Measurements from ENCODE around the gene DYNC2I2. TPM values are rescaled to one million over a fixed set of nuclear protein-coding genes. Genes with fewer than 3 reads are reported as not detected.

DYNC2I2 gene
- total and polyA plus RNA-seq, 2 donors (not counting 3 experiments of a cell fraction or from before 2014, with no cell fraction given), result 73.6 to 82.6 TPM

DNA sequence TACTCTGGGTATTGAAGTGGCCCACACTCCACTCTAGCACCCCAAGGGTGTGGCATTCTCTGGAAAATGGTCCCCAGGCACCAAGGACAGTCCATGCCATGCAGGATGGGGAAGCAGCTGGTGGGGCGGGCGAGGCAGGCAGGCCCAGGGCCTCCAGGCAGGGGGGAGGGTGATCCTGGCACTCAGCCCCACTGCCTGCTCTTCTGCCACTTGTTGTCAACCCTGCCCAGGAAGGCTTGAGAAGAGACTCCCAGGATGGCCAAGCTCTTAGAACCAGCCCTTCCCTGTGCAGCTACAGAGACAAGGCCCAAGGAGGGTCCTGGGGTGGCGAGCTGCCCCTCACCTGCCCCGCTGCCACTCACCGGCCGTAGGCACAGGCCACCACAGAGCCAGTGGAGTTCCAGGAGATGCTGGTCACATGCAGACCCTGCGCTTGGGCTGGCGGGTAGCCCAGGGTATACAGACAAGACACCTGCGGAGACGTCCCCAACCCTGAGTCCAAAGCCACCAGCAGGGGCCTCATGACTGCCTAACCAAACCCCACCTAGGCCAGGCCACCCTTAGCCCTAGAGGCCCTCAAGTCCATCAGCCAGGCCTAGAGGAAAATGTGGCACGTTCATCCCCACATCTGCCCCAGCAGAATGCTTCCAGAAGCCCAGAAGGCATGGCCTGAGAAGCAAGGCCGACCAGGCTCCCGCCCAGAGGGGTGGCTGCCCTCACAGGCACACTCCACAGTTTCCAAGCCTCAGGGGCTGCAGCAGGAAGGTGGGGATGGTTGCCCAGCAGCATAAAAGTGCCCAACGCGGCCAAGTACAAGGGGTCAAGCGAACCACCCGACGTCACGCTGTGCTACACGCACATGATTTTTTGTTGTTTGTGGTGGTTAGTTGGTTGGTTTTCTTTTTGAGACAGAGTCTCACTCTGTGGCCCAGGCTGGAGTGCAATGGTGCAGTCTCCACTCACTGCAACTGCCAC is 19.8 kb downstream of the DYNC2I2 start:
- no peaks in the 10 kb centered on the region for H3K9me3 ChIP-seq (replicated peaks; ENCODE audit: control insufficient read depth, insufficient read depth, low read length)
- dilution Hi-C loops (cut with MboI; ENCODE audit: extremely low pct_ligation_motif_present, low sequenced_read_pairs), result no loop called here
- peaks cover 11% of the 10 kb centered on the region for H3K4me1 ChIP-seq (ENCODE audit: control insufficient read depth, extremely low read depth, insufficient read depth, low read length)
- H3K79me2 ChIP-seq (ENCODE audit: control insufficient read depth, insufficient read depth, low read length), result no peaks in the 10 kb centered on the region
- ChIA-PET CTCF (interaction anchor here (2.3 to 3.1 kb wide), 2 partner anchors 18 to 65 kb away, joined by 6 to 18 read pairs; partner anchors contain the start of gene PKN3), POLR2A (no interaction called here)
- no peak overlapping the region for H3K27ac ChIP-seq (ENCODE audit: insufficient read depth, low read depth, low read length)
- DNase-seq (ENCODE audit: low read depth, low spot score) (no peak), FAIRE-seq (no peak)
- no TSS peak for BruUV-seq (replicated peaks)
- H2AFZ ChIP-seq (ENCODE audit: low read depth, low read length), result no peak overlapping the region
- H3K36me3 ChIP-seq (ENCODE audit: control insufficient read depth in 2 of 2, extremely low read depth in 1 of 2, insufficient read depth in 2 of 2, low read length in 2 of 2), result peaks cover 17 to 30% of the 10 kb centered on the region in 2 experiments
- no peak overlapping the region for H3K9ac ChIP-seq (replicated peaks; ENCODE audit: extremely low read depth, insufficient read depth, low read length)
- intact Hi-C loops (cut with micrococcal nuclease), result loop anchor here (5.0 kb wide), 1 partner anchor 180 kb away; the partner anchor contains the start of gene ENDOG
- no peaks in the 10 kb centered on the region for H4K20me1 ChIP-seq (replicated peaks; ENCODE audit: control insufficient read depth, extremely low read depth, insufficient read depth, low read length)
- H3K9me1 ChIP-seq (replicated peaks; ENCODE audit: control insufficient read depth, extremely low read depth, insufficient read depth, low read length), result no peaks in the 10 kb centered on the region
- TF ChIP-seq MYC (IDR thresholded peaks at IDR 0.05; ENCODE audit: low read depth, low read length), result no peak
- TF ChIP-seq, protein P1, sequence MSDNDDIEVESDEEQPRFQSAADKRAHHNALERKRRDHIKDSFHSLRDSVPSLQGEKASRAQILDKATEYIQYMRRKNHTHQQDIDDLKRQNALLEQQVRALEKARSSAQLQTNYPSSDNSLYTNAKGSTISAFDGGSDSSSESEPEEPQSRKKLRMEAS (IDR thresholded peaks at IDR 0.05; ENCODE audit: insufficient read depth, insufficient read length), result no peak
- TF ChIP-seq GATA2 (IDR thresholded peaks at IDR 0.05; ENCODE audit: insufficient read depth, insufficient read length, low read depth, low read length), result no peak
- TF ChIP-seq POLR2A (IDR thresholded peaks at IDR 0.05; ENCODE audit: low read depth, low read length), result no peak
- TF ChIP-seq POLR2AphosphoS5 (IDR thresholded peaks at IDR 0.05; ENCODE audit: insufficient read depth, low read depth, low read length), result no peak
- TF ChIP-seq JUN (IDR thresholded peaks at IDR 0.05; ENCODE audit: borderline replicate concordance, insufficient read depth, insufficient read length, low read depth), result no peak
- no peak for TF ChIP-seq CTCF (IDR thresholded peaks at IDR 0.05; ENCODE audit: extremely low read depth in 1 of 2, insufficient read depth in 1 of 2, low read depth in 1 of 2, low read length in 2 of 2)
- no peak for TF ChIP-seq EZH2 (IDR thresholded peaks at IDR 0.05; ENCODE audit: borderline replicate concordance, low read depth, low read length, severe bottlenecking)
- TF ChIP-seq FOS (IDR thresholded peaks at IDR 0.05; ENCODE audit: borderline replicate concordance, insufficient read depth, low read length), result no peak
- no peak overlapping the region for H3K4me3 ChIP-seq (replicated peaks in 1 of 3; ENCODE audit: insufficient read depth in 1 of 3, low read depth in 1 of 3, low read length in 3 of 3)
- no peak overlapping the region for H3K4me2 ChIP-seq (ENCODE audit: insufficient read depth, low read length)
- H3K27me3 ChIP-seq (ENCODE audit: control insufficient read depth in 2 of 2, insufficient read depth in 2 of 2, low read length in 2 of 2), result no peaks in the 10 kb centered on the region

Measured in endothelial cell of umbilical vein (primary cell).